Measurements from ENCODE around the gene GLB1L2. TPM values are rescaled to one million over a fixed set of nuclear protein-coding genes. Genes with fewer than 3 reads are reported as not detected.

Gene GLB1L2
- total RNA-seq, 1 donor from 2014 or later, result 0.30 TPM

GRCh38 chr11:134361661-134362060 lies 29.9 kb downstream of the GLB1L2 start:
- TF ChIP-seq CTCF (IDR thresholded peaks at IDR 0.05; ENCODE audit: borderline replicate concordance), result no peak
- no peak overlapping the region for H3K4me3 ChIP-seq
- H3K27ac ChIP-seq (replicated peaks), result no peak overlapping the region
- no peaks in the 10 kb centered on the region for H3K36me3 ChIP-seq
- H3K27me3 ChIP-seq (ENCODE audit: low read depth), result peaks cover 85% of the 10 kb centered on the region
- H3K4me1 ChIP-seq, result no peaks in the 10 kb centered on the region
- no peaks in the 10 kb centered on the region for H3K9me3 ChIP-seq (replicated peaks)
- intact Hi-C loops (cut with micrococcal nuclease), result no loop called here
- DNase-seq, result no peak

GRCh38 chr11:134362192-134362901 lies 30.6 kb downstream of the GLB1L2 start:
- Histone ChIP-seq H3K9me3 (replicated peaks) (no peaks in the 10 kb centered on the region), H3K27me3 (ENCODE audit: low read depth) (peaks cover 78% of the 10 kb centered on the region), H3K27ac (replicated peaks) (no peak overlapping the region), H3K4me1 (no peaks in the 10 kb centered on the region), H3K36me3 (no peaks in the 10 kb centered on the region), H3K4me3 (no peak overlapping the region)
- intact Hi-C loops (cut with micrococcal nuclease), result no loop called here
- TF ChIP-seq CTCF (IDR thresholded peaks at IDR 0.05; ENCODE audit: borderline replicate concordance), result no peak
- DNase-seq, result no peak

GRCh38 chr11:134363161-134363560 lies 31.4 kb downstream of the GLB1L2 start:
- DNase-seq, result no peak
- Histone ChIP-seq H3K27me3 (ENCODE audit: low read depth) (peaks cover 70% of the 10 kb centered on the region), H3K9me3 (replicated peaks) (no peaks in the 10 kb centered on the region)

GRCh38 chr11:134363592-134363991 lies 31.8 kb downstream of the GLB1L2 start:
- TF ChIP-seq CTCF (IDR thresholded peaks at IDR 0.05; ENCODE audit: borderline replicate concordance), result no peak
- intact Hi-C loops (cut with micrococcal nuclease), result no loop called here
- Histone ChIP-seq H3K9me3 (replicated peaks) (no peaks in the 10 kb centered on the region), H3K4me3 (no peak overlapping the region), H3K4me1 (no peaks in the 10 kb centered on the region), H3K36me3 (no peaks in the 10 kb centered on the region), H3K27ac (replicated peaks) (no peak overlapping the region), H3K27me3 (ENCODE audit: low read depth) (peaks cover 66% of the 10 kb centered on the region)
- no peak for DNase-seq

More at GRCh38 chr11:134363161-134363560, 31.4 kb downstream of the GLB1L2 start:
- Histone ChIP-seq H3K27ac (replicated peaks) (no peak overlapping the region), H3K36me3 (no peaks in the 10 kb centered on the region), H3K4me1 (no peaks in the 10 kb centered on the region), H3K4me3 (no peak overlapping the region)
- intact Hi-C loops (cut with micrococcal nuclease), result no loop called here
- TF ChIP-seq CTCF (IDR thresholded peaks at IDR 0.05; ENCODE audit: borderline replicate concordance), result no peak

- H3K4me1 ChIP-seq, result no peaks in the 10 kb centered on the region
- no peak overlapping the region for H3K27ac ChIP-seq (replicated peaks)
- no peak for TF ChIP-seq CTCF (IDR thresholded peaks at IDR 0.05; ENCODE audit: borderline replicate concordance)
- no peaks in the 10 kb centered on the region for H3K36me3 ChIP-seq
- H3K4me3 ChIP-seq, result no peak overlapping the region
- peaks cover 59% of the 10 kb centered on the region for H3K27me3 ChIP-seq (ENCODE audit: low read depth)
- intact Hi-C loops (cut with micrococcal nuclease), result no loop called here
- H3K9me3 ChIP-seq (replicated peaks), result no peaks in the 10 kb centered on the region
- DNase-seq, result no peak
These were observed 32.5 kb downstream of the GLB1L2 start for GRCh38 chr11:134364261-134364660.

All from left ventricle myocardium inferior (tissue), 1 donor.